ENCODE results near the gene SV2B. TPM values are rescaled to one million over a fixed set of nuclear protein-coding genes. Genes with fewer than 3 reads are reported as not detected.

Gene SV2B
- total RNA-seq, 1 donor from 2014 or later: not detected

- Histone ChIP-seq H3K4me1 (ENCODE audit: insufficient read depth, low read length) (no peaks in the 10 kb centered on the region), H3K9ac (ENCODE audit: low read length) (no peak overlapping the region), H2AFZ (ENCODE audit: low read depth, low read length) (no peak overlapping the region), H3K27ac (ENCODE audit: low read depth, low read length) (no peak overlapping the region), H3K79me2 (ENCODE audit: insufficient read depth, low read length) (no peaks in the 10 kb centered on the region), H3K4me2 (ENCODE audit: low read length) (no peak overlapping the region), H3K4me3 (ENCODE audit: insufficient read depth, low read depth, low read length) (no peak overlapping the region), H3K36me3 (ENCODE audit: insufficient read depth, low read length) (no peaks in the 10 kb centered on the region), H4K20me1 (ENCODE audit: insufficient read depth, low read length) (no peaks in the 10 kb centered on the region), H3K9me3 (ENCODE audit: insufficient read depth, low read depth, low read length) (no peaks in the 10 kb centered on the region), H3K27me3 (ENCODE audit: insufficient read depth, low read length) (no peaks in the 10 kb centered on the region)
- Mint-ChIP-seq H3K9me3 (ENCODE audit: unreplicated experiment) (no peaks in the 10 kb centered on the region), H3K4me3 (ENCODE audit: unreplicated experiment) (no peak overlapping the region), H3K27me3 (ENCODE audit: low read depth, unreplicated experiment) (peaks cover 8% of the 10 kb centered on the region), H3K27ac (ENCODE audit: unreplicated experiment) (no peak overlapping the region), H3K36me3 (ENCODE audit: low read depth, unreplicated experiment) (no peaks in the 10 kb centered on the region), H3K4me1 (ENCODE audit: low read depth, unreplicated experiment) (no peaks in the 10 kb centered on the region)
- DNase-seq (ENCODE audit: low read depth): no peak
- TF ChIP-seq CTCF (IDR thresholded peaks at IDR 0.05; ENCODE audit: insufficient read depth, low read depth, low read length) (no peak), EZH2 (IDR thresholded peaks at IDR 0.05; ENCODE audit: insufficient read depth, low read length) (no peak)
- FAIRE-seq: no peak
Observed at GRCh38 chr15:91234759-91235158, 134.7 kb downstream of the SV2B start.

GRCh38 chr15:91235376-91235775 is 135.3 kb downstream of the SV2B start:
- no peaks in the 10 kb centered on the region for H4K20me1 ChIP-seq (ENCODE audit: insufficient read depth, low read length)
- no peaks in the 10 kb centered on the region for H3K36me3 ChIP-seq (ENCODE audit: insufficient read depth, low read length)
- H3K27me3 Mint-ChIP-seq (ENCODE audit: low read depth, unreplicated experiment): peaks cover 8% of the 10 kb centered on the region
- H3K9me3 Mint-ChIP-seq (ENCODE audit: unreplicated experiment): no peaks in the 10 kb centered on the region
- H3K27ac ChIP-seq (ENCODE audit: low read depth, low read length): no peak overlapping the region
- no peak overlapping the region for H3K4me3 Mint-ChIP-seq (ENCODE audit: unreplicated experiment)
- H3K9ac ChIP-seq (ENCODE audit: low read length): no peak overlapping the region
- no peaks in the 10 kb centered on the region for H3K4me1 ChIP-seq (ENCODE audit: insufficient read depth, low read length)
- TF ChIP-seq CTCF (IDR thresholded peaks at IDR 0.05; ENCODE audit: insufficient read depth, low read depth, low read length): no peak
- no peak for TF ChIP-seq EZH2 (IDR thresholded peaks at IDR 0.05; ENCODE audit: insufficient read depth, low read length)
- no peak overlapping the region for H3K4me2 ChIP-seq (ENCODE audit: low read length)
- no peaks in the 10 kb centered on the region for H3K27me3 ChIP-seq (ENCODE audit: insufficient read depth, low read length)
- no peaks in the 10 kb centered on the region for H3K4me1 Mint-ChIP-seq (ENCODE audit: low read depth, unreplicated experiment)
- no peak overlapping the region for H2AFZ ChIP-seq (ENCODE audit: low read depth, low read length)
- H3K4me3 ChIP-seq (ENCODE audit: insufficient read depth, low read depth, low read length): no peak overlapping the region
- no peaks in the 10 kb centered on the region for H3K79me2 ChIP-seq (ENCODE audit: insufficient read depth, low read length)
- H3K36me3 Mint-ChIP-seq (ENCODE audit: low read depth, unreplicated experiment): no peaks in the 10 kb centered on the region
- no peaks in the 10 kb centered on the region for H3K9me3 ChIP-seq (ENCODE audit: insufficient read depth, low read depth, low read length)
- FAIRE-seq: no peak
- no peak for DNase-seq (ENCODE audit: low read depth)
- no peak overlapping the region for H3K27ac Mint-ChIP-seq (ENCODE audit: unreplicated experiment)

GRCh38 chr15:91237445-91237844 is 137.4 kb downstream of the SV2B start:
- no peaks in the 10 kb centered on the region for H3K4me1 Mint-ChIP-seq (ENCODE audit: low read depth, unreplicated experiment)
- no peaks in the 10 kb centered on the region for H3K79me2 ChIP-seq (ENCODE audit: insufficient read depth, low read length)
- no peak overlapping the region for H3K27ac ChIP-seq (ENCODE audit: low read depth, low read length)
- no peak for TF ChIP-seq CTCF (IDR thresholded peaks at IDR 0.05; ENCODE audit: insufficient read depth, low read depth, low read length)
- no peak for TF ChIP-seq EZH2 (IDR thresholded peaks at IDR 0.05; ENCODE audit: insufficient read depth, low read length)
- FAIRE-seq (no peak), DNase-seq (ENCODE audit: low read depth) (no peak)
- no peaks in the 10 kb centered on the region for H3K36me3 Mint-ChIP-seq (ENCODE audit: low read depth, unreplicated experiment)
- H3K9me3 ChIP-seq (ENCODE audit: insufficient read depth, low read depth, low read length): no peaks in the 10 kb centered on the region
- H3K9me3 Mint-ChIP-seq (ENCODE audit: unreplicated experiment): no peaks in the 10 kb centered on the region
- H2AFZ ChIP-seq (ENCODE audit: low read depth, low read length): no peak overlapping the region
- H3K9ac ChIP-seq (ENCODE audit: low read length): no peak overlapping the region
- H3K4me2 ChIP-seq (ENCODE audit: low read length): no peak overlapping the region
- no peaks in the 10 kb centered on the region for H3K36me3 ChIP-seq (ENCODE audit: insufficient read depth, low read length)
- H3K4me3 Mint-ChIP-seq (ENCODE audit: unreplicated experiment): no peak overlapping the region
- H4K20me1 ChIP-seq (ENCODE audit: insufficient read depth, low read length): no peaks in the 10 kb centered on the region
- no peak overlapping the region for H3K27ac Mint-ChIP-seq (ENCODE audit: unreplicated experiment)
- H3K4me1 ChIP-seq (ENCODE audit: insufficient read depth, low read length): no peaks in the 10 kb centered on the region
- no peak overlapping the region for H3K4me3 ChIP-seq (ENCODE audit: insufficient read depth, low read depth, low read length)
- peaks cover 8% of the 10 kb centered on the region for H3K27me3 Mint-ChIP-seq (ENCODE audit: low read depth, unreplicated experiment)
- no peaks in the 10 kb centered on the region for H3K27me3 ChIP-seq (ENCODE audit: insufficient read depth, low read length)

Measured in astrocyte (in vitro differentiated cells and primary cell).